ENCODE measurements around the gene SOBP.

The SOBP gene

DNA sequence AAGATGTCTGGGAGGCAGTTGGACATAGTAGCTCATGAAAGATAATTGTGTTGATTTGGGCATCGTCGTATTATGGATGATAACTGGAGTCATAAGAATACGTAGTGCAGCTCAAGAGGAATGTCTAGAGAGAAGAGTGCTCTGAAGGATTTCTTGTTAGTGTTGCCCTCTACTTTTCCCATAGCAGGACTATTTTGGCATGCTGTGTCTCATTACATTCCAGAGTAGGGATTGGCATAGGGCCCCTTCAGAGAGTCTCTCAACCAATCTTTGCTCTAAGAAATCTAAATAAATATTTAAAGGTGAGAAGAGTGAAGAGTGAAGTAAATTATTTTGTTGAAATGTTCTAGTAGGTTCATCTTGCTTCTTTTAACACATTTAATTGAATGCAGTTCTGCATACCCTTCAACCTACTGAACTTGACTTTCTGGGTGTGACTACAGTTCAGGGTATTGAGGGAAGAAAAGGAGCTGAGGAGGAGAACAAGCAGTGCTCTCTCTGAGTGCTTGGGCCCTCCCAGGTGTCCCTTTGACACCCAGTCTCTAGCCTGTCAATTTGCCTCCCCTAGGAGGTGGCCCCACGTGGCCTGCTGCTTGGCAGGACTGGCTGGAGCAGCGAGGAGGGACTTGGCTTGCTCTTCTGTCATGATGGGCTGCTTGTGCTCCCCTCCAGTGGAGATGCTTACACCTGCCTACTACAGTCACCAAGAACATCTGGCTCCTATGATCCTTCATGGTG, 33.3 kb downstream of the SOBP start:
- no peak for DNase-seq (ENCODE audit: extremely low spot score)
- TF ChIP-seq, protein P1, sequence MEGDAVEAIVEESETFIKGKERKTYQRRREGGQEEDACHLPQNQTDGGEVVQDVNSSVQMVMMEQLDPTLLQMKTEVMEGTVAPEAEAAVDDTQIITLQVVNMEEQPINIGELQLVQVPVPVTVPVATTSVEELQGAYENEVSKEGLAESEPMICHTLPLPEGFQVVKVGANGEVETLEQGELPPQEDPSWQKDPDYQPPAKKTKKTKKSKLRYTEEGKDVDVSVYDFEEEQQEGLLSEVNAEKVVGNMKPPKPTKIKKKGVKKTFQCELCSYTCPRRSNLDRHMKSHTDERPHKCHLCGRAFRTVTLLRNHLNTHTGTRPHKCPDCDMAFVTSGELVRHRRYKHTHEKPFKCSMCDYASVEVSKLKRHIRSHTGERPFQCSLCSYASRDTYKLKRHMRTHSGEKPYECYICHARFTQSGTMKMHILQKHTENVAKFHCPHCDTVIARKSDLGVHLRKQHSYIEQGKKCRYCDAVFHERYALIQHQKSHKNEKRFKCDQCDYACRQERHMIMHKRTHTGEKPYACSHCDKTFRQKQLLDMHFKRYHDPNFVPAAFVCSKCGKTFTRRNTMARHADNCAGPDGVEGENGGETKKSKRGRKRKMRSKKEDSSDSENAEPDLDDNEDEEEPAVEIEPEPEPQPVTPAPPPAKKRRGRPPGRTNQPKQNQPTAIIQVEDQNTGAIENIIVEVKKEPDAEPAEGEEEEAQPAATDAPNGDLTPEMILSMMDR (IDR thresholded peaks at IDR 0.05; ENCODE audit: control extremely low read depth, extremely low read depth, low read depth, missing control alignments), result no peak
- ChIA-PET CTCF (interaction anchor here (0.7 to 1.0 kb wide), 2 partner anchors 11 to 18 kb away, joined by 3 read pairs; no protein-coding TSS in a partner anchor), POLR2A (interaction anchor here (0.5 kb wide), 1 partner anchor 1553 kb away, joined by 3 read pairs; no protein-coding TSS in a partner anchor)

DNA sequence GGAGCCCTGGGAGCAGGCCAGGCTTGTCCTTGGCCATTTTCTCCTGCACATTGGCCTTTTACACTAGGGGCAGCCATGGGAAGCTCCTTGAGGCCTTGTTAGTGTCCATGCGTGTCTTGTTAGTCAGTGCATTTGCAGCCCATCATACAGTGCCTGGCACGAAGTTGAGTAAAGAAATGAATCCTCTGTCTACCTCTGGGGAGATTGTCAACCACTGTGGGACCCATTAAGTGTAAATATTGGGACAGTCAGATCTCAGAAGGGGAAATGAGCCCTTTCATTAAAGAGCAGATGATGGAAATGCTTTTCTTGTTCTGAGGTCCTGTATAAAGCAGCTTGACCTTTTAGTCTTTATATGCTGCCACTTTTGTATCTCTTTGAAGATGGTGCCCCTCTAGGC, 33.9 kb downstream of the SOBP start:
- TF ChIP-seq, protein P1 (IDR thresholded peaks at IDR 0.05; ENCODE audit: control extremely low read depth, extremely low read depth, low read depth, missing control alignments), result no peak
- CTCF ChIA-PET, result interaction anchor here (0.7 kb wide), 1 partner anchor 19 kb away, joined by 3 read pairs; no protein-coding TSS in a partner anchor
- DNase-seq (ENCODE audit: extremely low spot score), result no peak
- POLR2A ChIA-PET, result interaction anchor here (0.5 kb wide), 1 partner anchor 1553 kb away, joined by 3 read pairs; no protein-coding TSS in a partner anchor

DNA sequence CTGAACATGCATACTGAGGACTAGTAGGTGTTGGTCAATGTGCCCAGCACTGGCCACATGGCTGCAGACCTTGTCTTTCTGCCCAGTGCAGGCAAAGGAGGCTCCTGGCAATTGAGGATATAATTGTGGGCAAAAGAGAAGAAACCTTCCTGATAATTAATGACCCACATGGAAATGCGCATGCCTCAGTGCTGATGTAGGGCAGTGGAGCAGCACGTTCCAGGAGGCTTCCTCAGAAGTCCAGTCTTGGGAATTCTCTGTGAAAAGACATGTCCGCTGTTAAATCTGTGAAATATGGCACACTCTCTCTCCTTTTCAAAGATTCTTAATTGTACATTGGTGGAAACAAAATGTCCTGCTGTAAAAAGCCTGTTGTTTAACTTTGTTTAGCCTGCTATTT, 34.7 kb downstream of the SOBP start:
- ChIA-PET CTCF (no interaction called here), POLR2A (no interaction called here)
- no peak for DNase-seq (ENCODE audit: extremely low spot score)
- TF ChIP-seq, protein P1 (IDR thresholded peaks at IDR 0.05; ENCODE audit: control extremely low read depth, extremely low read depth, low read depth, missing control alignments), result no peak

DNA sequence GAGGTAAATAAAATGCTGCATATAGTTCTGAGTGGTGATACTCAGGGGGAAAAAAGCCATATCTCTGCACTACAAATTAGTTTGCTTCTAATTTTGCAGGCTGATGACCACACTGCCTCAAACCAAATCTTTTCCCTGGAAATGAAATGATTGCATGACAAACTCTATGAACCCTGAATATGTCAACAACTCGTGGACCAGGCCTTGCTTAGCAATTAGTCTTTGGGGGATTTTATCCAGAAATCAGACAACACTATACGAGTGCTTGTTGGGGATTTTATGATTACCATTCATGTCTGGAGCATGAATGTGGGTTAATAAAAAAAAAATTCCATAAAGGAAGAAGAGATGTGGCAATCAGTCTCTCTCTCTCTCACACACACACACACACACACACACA, 42.0 kb downstream of the SOBP start:
- DNase-seq (ENCODE audit: extremely low spot score), result no peak
- POLR2A ChIA-PET, result no interaction called here
- TF ChIP-seq, protein P1 (IDR thresholded peaks at IDR 0.05; ENCODE audit: control extremely low read depth, extremely low read depth, low read depth, missing control alignments), result no peak
- CTCF ChIA-PET, result interaction anchor here (1.1 to 1.2 kb wide), 2 partner anchors 12 to 14 kb away, joined by 3 read pairs; no protein-coding TSS in a partner anchor

- ChIA-PET CTCF (interaction anchor here (1.5 kb wide), 1 partner anchor 11 kb away, joined by 4 read pairs; no protein-coding TSS in a partner anchor), POLR2A (no interaction called here)
- TF ChIP-seq, protein P1 (IDR thresholded peaks at IDR 0.05; ENCODE audit: control extremely low read depth, extremely low read depth, low read depth, missing control alignments), result no peak
These were observed 42.8 kb downstream of the SOBP start for GRCh38 chr6:107532706-107533105.

DNA sequence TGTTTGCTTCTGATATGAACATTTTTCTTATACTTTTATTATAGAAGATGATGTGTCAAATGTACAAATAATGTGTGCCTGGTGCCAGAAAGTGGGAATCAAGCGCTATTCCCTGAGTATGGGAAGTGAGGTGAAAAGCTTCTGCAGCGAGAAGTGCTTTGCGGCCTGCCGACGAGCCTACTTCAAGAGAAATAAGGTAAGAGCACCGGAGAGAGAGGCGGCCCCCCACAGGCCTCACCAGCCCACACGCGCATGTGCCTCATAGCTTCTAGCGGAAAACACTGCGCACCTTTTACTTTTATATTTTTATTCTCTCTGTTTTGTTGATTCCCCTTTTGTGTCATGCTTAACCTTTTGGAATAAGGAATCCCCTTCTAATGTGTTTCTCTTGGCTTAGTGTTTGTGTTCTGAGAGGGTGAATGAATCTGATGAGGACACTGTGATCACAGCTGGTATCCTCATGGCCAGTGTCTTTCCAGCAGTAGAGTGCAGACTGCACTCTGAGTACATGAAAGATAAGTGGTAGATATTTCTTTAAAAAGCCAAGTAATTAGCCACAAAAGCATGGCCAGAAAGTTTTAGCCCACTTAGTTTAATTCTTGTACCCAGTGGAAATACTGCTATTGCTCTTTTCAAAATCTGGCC, 43.6 kb downstream of the SOBP start:
- no peak for DNase-seq (ENCODE audit: extremely low spot score)
- ChIA-PET POLR2A (interaction anchor here (0.6 kb wide), 1 partner anchor 1519 kb away, joined by 4 read pairs; no protein-coding TSS in a partner anchor), CTCF (interaction anchor here (1.5 kb wide), 1 partner anchor 10 kb away, joined by 4 read pairs; no protein-coding TSS in a partner anchor)

More at GRCh38 chr6:107532706-107533105, 42.8 kb downstream of the SOBP start:
- no peak for DNase-seq (ENCODE audit: extremely low spot score)

More for the DNA sequence above, 43.6 kb downstream of the SOBP start:
- TF ChIP-seq, protein P1 (IDR thresholded peaks at IDR 0.05; ENCODE audit: control extremely low read depth, extremely low read depth, low read depth, missing control alignments), result no peak

Data from GM10248 (cell line).